ENCODE results near the gene ADISSP.

DNA sequence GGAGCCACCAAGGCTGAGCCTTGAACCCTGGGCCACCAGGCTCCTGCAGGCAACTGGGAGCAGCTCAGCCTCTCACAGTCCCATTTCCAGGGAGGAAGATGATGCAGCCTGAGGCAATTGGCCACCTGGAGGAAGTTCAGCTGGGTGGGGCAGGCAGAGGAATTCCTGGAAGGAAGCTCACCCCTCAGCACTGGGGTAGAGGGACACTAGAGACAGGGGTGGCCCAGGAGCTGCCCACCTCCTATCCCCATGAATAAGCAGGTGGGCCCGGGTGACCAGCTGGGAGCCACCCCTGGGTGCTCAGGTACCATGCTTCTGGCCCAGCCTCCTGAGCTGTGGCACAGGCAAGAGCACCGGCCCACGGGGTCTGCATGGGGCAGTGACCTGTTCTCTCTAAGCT lies 38.7 kb downstream of the ADISSP start:
- TF ChIP-seq CTCF (IDR thresholded peaks at IDR 0.05), result no peak
- no peak for TF ChIP-seq POLR2AphosphoS5 (IDR thresholded peaks at IDR 0.05)
